ENCODE results near the gene NAA20.
"Not testable (repeated sequence)": the region's sequence is repeated elsewhere in the genome, so short reads cannot be mapped to it uniquely, and the experiment has no call there.

The NAA20 gene

GRCh38 chr20:20002101-20002998, 14.8 kb upstream of the NAA20 start:
- Mint-ChIP-seq H3K27ac (no peak overlapping the region), H3K4me3 (peak overlapping the region; percentile 29), H3K36me3 (no peaks in the 10 kb centered on the region), H3K9me3 (no peaks in the 10 kb centered on the region), H3K4me1 (peaks cover 16% of the 10 kb centered on the region)
- no peak for ATAC-seq
- DNase-seq (ENCODE audit: low spot score in 2 of 2) = no peak

- H3K27ac Mint-ChIP-seq = no peak overlapping the region
- DNase-seq (ENCODE audit: low spot score in 2 of 2) (no peak), ATAC-seq (peak; percentile 36)
- H3K36me3 Mint-ChIP-seq = no peaks in the 10 kb centered on the region
- peak overlapping the region; percentile 29 for H3K4me3 Mint-ChIP-seq
- H3K4me1 Mint-ChIP-seq = peaks cover 16% of the 10 kb centered on the region
- no peaks in the 10 kb centered on the region for H3K9me3 Mint-ChIP-seq
These were observed 13.9 kb upstream of the NAA20 start for GRCh38 chr20:20003031-20003954.

- DNase-seq (ENCODE audit: low spot score in 2 of 2); H3K36me3 Mint-ChIP-seq; H3K27ac Mint-ChIP-seq; H3K9me3 Mint-ChIP-seq; ATAC-seq: not testable (repeated sequence)
- peak overlapping the region; percentile 29 for H3K4me3 Mint-ChIP-seq
- peaks cover 16% of the 10 kb centered on the region for H3K4me1 Mint-ChIP-seq
These were observed 13.2 kb upstream of the NAA20 start for GRCh38 chr20:20003955-20004322.

GRCh38 chr20:20005342-20005741, 11.8 kb upstream of the NAA20 start:
- Mint-ChIP-seq H3K36me3 (no peaks in the 10 kb centered on the region), H3K9me3 (no peaks in the 10 kb centered on the region), H3K4me3 (no peak overlapping the region), H3K27ac (no peak overlapping the region), H3K4me1 (peaks cover 16% of the 10 kb centered on the region)
- DNase-seq (ENCODE audit: low spot score in 2 of 2) = no peak
- ATAC-seq = no peak

- ATAC-seq (no peak), DNase-seq (ENCODE audit: low spot score in 2 of 2) (no peak)
- no peaks in the 10 kb centered on the region for H3K4me1 Mint-ChIP-seq
- no peaks in the 10 kb centered on the region for H3K36me3 Mint-ChIP-seq
- H3K9me3 Mint-ChIP-seq = no peaks in the 10 kb centered on the region
- H3K27ac Mint-ChIP-seq = no peak overlapping the region
- no peak overlapping the region for H3K4me3 Mint-ChIP-seq
These were observed 7.3 kb upstream of the NAA20 start for GRCh38 chr20:20009784-20010253.

- H3K27ac Mint-ChIP-seq = no peak overlapping the region
- H3K36me3 Mint-ChIP-seq = no peaks in the 10 kb centered on the region
- H3K4me3 Mint-ChIP-seq = no peak overlapping the region
- H3K4me1 Mint-ChIP-seq = no peaks in the 10 kb centered on the region
- DNase-seq (ENCODE audit: low spot score in 2 of 2) (no peak), ATAC-seq (no peak)
- no peaks in the 10 kb centered on the region for H3K9me3 Mint-ChIP-seq
These were observed 6.3 kb upstream of the NAA20 start for GRCh38 chr20:20010639-20011500.

- H3K4me1 Mint-ChIP-seq = peaks cover 6% of the 10 kb centered on the region
- no peak for DNase-seq (ENCODE audit: low spot score in 2 of 2)
- peaks cover 6% of the 10 kb centered on the region for H3K36me3 Mint-ChIP-seq
- H3K9me3 Mint-ChIP-seq = no peaks in the 10 kb centered on the region
- no peak for ATAC-seq
- H3K27ac Mint-ChIP-seq = no peak overlapping the region
- no peak overlapping the region for H3K4me3 Mint-ChIP-seq
These were observed 4.6 kb upstream of the NAA20 start for GRCh38 chr20:20012541-20012940.

GRCh38 chr20:20014659-20015058, 2.5 kb upstream of the NAA20 start:
- H3K36me3 Mint-ChIP-seq = peaks cover 23% of the 10 kb centered on the region
- no peaks in the 10 kb centered on the region for H3K9me3 Mint-ChIP-seq
- H3K4me3 Mint-ChIP-seq = no peak overlapping the region
- ATAC-seq (no peak), DNase-seq (ENCODE audit: low spot score in 2 of 2) (no peak)
- H3K4me1 Mint-ChIP-seq = peaks cover 27% of the 10 kb centered on the region
- no peak overlapping the region for H3K27ac Mint-ChIP-seq

GRCh38 chr20:20017844-20018185, 653 bp downstream of the NAA20 start:
- ATAC-seq (peak; percentile 43), DNase-seq (ENCODE audit: low spot score in 2 of 2) (peak in 1 of 2 donors; percentile 55)
- Mint-ChIP-seq H3K4me1 (peaks cover 52% of the 10 kb centered on the region), H3K36me3 (peaks cover 35% of the 10 kb centered on the region), H3K4me3 (peak overlapping the region; percentile 90), H3K27ac (peak overlapping the region; percentile 95), H3K9me3 (no peaks in the 10 kb centered on the region)

- peak overlapping the region; percentile 90 for H3K4me3 Mint-ChIP-seq
These were observed 1.2 kb downstream of the NAA20 start for GRCh38 chr20:20018366-20018765.

GRCh38 chr20:20019123-20019522, 2.0 kb downstream of the NAA20 start:
- ATAC-seq (no peak), DNase-seq (ENCODE audit: low spot score in 2 of 2) (no peak)
- H3K27ac Mint-ChIP-seq = peak overlapping the region; percentile 95
- H3K9me3 Mint-ChIP-seq = no peaks in the 10 kb centered on the region
- peak overlapping the region; percentile 90 for H3K4me3 Mint-ChIP-seq
- H3K36me3 Mint-ChIP-seq = peaks cover 47% of the 10 kb centered on the region
- peaks cover 52% of the 10 kb centered on the region for H3K4me1 Mint-ChIP-seq

More at GRCh38 chr20:20018366-20018765, 1.2 kb downstream of the NAA20 start:
- no peak for DNase-seq (ENCODE audit: low spot score in 2 of 2)
- H3K36me3 Mint-ChIP-seq = peaks cover 40% of the 10 kb centered on the region
- H3K4me1 Mint-ChIP-seq = peaks cover 52% of the 10 kb centered on the region
- ATAC-seq = no peak
- H3K9me3 Mint-ChIP-seq = no peaks in the 10 kb centered on the region
- peak overlapping the region; percentile 95 for H3K27ac Mint-ChIP-seq

GRCh38 chr20:20020908-20021307, 3.7 kb downstream of the NAA20 start:
- Mint-ChIP-seq H3K36me3 (peaks cover 59% of the 10 kb centered on the region), H3K4me3 (peak overlapping the region; percentile 30), H3K9me3 (no peaks in the 10 kb centered on the region), H3K4me1 (peaks cover 60% of the 10 kb centered on the region), H3K27ac (peak overlapping the region; percentile 85)
- ATAC-seq = no peak
- no peak for DNase-seq (ENCODE audit: low spot score in 2 of 2)

GRCh38 chr20:20021835-20022234, 4.7 kb downstream of the NAA20 start:
- Mint-ChIP-seq H3K4me1 (peaks cover 57% of the 10 kb centered on the region), H3K36me3 (peaks cover 66% of the 10 kb centered on the region)

GRCh38 chr20:20022498-20022897, 5.3 kb downstream of the NAA20 start:
- H3K9me3 Mint-ChIP-seq = no peaks in the 10 kb centered on the region
- H3K36me3 Mint-ChIP-seq = peaks cover 69% of the 10 kb centered on the region
- DNase-seq (ENCODE audit: low spot score in 2 of 2) (no peak), ATAC-seq (peak; percentile 75)
- peaks cover 53% of the 10 kb centered on the region for H3K4me1 Mint-ChIP-seq
- H3K27ac Mint-ChIP-seq = no peak overlapping the region
- H3K4me3 Mint-ChIP-seq = no peak overlapping the region

More at GRCh38 chr20:20021835-20022234, 4.7 kb downstream of the NAA20 start:
- H3K27ac Mint-ChIP-seq = peak overlapping the region; percentile 81
- DNase-seq (ENCODE audit: low spot score in 2 of 2) (no peak), ATAC-seq (no peak)
- H3K4me3 Mint-ChIP-seq = no peak overlapping the region
- no peaks in the 10 kb centered on the region for H3K9me3 Mint-ChIP-seq

- Mint-ChIP-seq H3K4me1 (peaks cover 45% of the 10 kb centered on the region), H3K4me3 (no peak overlapping the region), H3K36me3 (peaks cover 70% of the 10 kb centered on the region), H3K27ac (peak overlapping the region; percentile 81), H3K9me3 (no peaks in the 10 kb centered on the region)
- ATAC-seq (no peak), DNase-seq (ENCODE audit: low spot score in 2 of 2) (no peak)
These were observed 6.2 kb downstream of the NAA20 start for GRCh38 chr20:20023395-20023794.
